K562 (cell line): Measurements from ENCODE around the gene HDAC2. TPM values are rescaled to one million over a fixed set of nuclear protein-coding genes. Genes with fewer than 3 reads are reported as not detected.

Source experiments
- ATAC-seq: fragments of 200-7000 bp; cut with Tn5 transposase; 3 replicates; pipeline ENCODE4 v1.9.1; 2020; ENCODE audit warnings: moderate library complexity
- BruUV-seq: library from RNA; stranded (reverse); fragments of 400-500 nt; replicated peaks from 2 replicates; lab custom pipeline; 2021; lab: Mats Ljungman, UMichigan
- CTCF ChIA-PET: fragments of 300-600 bp; formaldehyde crosslinking; extraction: SDS; loops from one replicate; lab custom pipeline; 2021; ENCODE audit warnings: low intra/inter-chr PET ratio; lab: Yijun Ruan, JAX
- POLR2A ChIA-PET: fragments of 300-600, 350-650 bp; sonication (Branson Sonifier 250); formaldehyde crosslinking; extraction: SDS; loops from one replicate; lab custom pipeline; 2021; ENCODE audit warnings: antibody characterized with exemption, inconsistent platforms; lab: Yijun Ruan, JAX
- DNase-seq, 4 experiments: peaks; one replicate each; pipeline versions ENCODE4 v3.0.0 to v3.0.0-alpha.2; 2011 to 2018; ENCODE audit warnings: low spot score in 3 of 4, mixed read lengths in 3 of 4; ENCODE audit errors: extremely low read depth in 1 of 4
- FAIRE-seq: peaks from 2 replicates; lab custom pipeline; 2011; peaks lifted over from hg19 to GRCh38; lab: Jason Lieb, UNC
- H2AFZ ChIP-seq: 2 replicates; pipeline ENCODE4 v1.6.0; 2011; ENCODE audit warnings: low read depth, low read length, control low read depth, inconsistent platforms
- H3K27ac ChIP-seq: fragments of 200-600 bp; 3 replicates; pipeline ENCODE4 v1.8.0; 2011; ENCODE audit warnings: low read depth, mild to moderate bottlenecking, control low read depth, inconsistent platforms, low read length, moderate library complexity, mixed read lengths; ENCODE audit errors: extremely low read depth
- H3K27me3 ChIP-seq, 2 experiments: fragments of 300-600 bp in 1 of 2; 2 replicates in 1 of 2; 3 replicates in 1 of 2; pipeline versions ENCODE4 v1.6.0 to v1.8.0; 2011; ENCODE audit warnings: inconsistent platforms in 2 of 2, low read length in 2 of 2, mild to moderate bottlenecking in 1 of 2, mixed read lengths in 1 of 2, moderate library complexity in 1 of 2; ENCODE audit not compliant: control insufficient read depth in 2 of 2, insufficient read depth in 2 of 2
- H3K36me3 ChIP-seq: fragments of 300-600 bp; 3 replicates; pipeline ENCODE4 v1.8.0; 2011; ENCODE audit warnings: mild to moderate bottlenecking, low read length, inconsistent platforms; ENCODE audit not compliant: control insufficient read depth, insufficient read depth
- H3K4me1 ChIP-seq, 2 experiments: fragments of 200-600 bp in 1 of 2; replicated peaks in 1 of 2; 2 replicates in 1 of 2; 3 replicates in 1 of 2; pipeline versions ENCODE4 v1.5.1 to v1.8.0; 2011; ENCODE audit warnings: inconsistent platforms in 2 of 2, low read length in 2 of 2, mild to moderate bottlenecking in 1 of 2, mixed read lengths in 1 of 2, moderate library complexity in 1 of 2; ENCODE audit not compliant: control insufficient read depth in 2 of 2, insufficient read depth in 2 of 2
- H3K4me2 ChIP-seq: 2 replicates; pipeline ENCODE4 v1.6.1; 2011; ENCODE audit warnings: low read length, control low read depth, inconsistent platforms, mixed read lengths; ENCODE audit not compliant: insufficient read depth
- H3K4me3 ChIP-seq: fragments of 200-600 bp; sonication (generic), shearing (Covaris generic); 2 replicates; pipeline ENCODE4 v1.5.1; 2016; ENCODE audit warnings: control low read depth, inconsistent platforms
- H3K79me2 ChIP-seq: fragments of 200-600 bp; 3 replicates; pipeline ENCODE4 v1.8.0; 2011; ENCODE audit warnings: low read length, inconsistent platforms; ENCODE audit not compliant: control insufficient read depth, insufficient read depth
- H3K9ac ChIP-seq, 2 experiments: 2 replicates each; pipeline versions ENCODE4 v1.6.0 to v1.6.1; 2011; ENCODE audit warnings: low read depth in 2 of 2, low read length in 2 of 2, control low read depth in 1 of 2, inconsistent platforms in 1 of 2, mild to moderate bottlenecking in 1 of 2, mixed read lengths in 1 of 2; ENCODE audit not compliant: insufficient read depth in 1 of 2
- H3K9me1 ChIP-seq: one replicate; pipeline ENCODE4 v1.6.0; 2011; ENCODE audit warnings: inconsistent platforms, mild to moderate bottlenecking, low read length, moderate library complexity; ENCODE audit not compliant: control insufficient read depth, insufficient read depth
- H3K9me3 ChIP-seq: replicated peaks from 2 replicates; pipeline ENCODE4 v1.5.1; 2011; ENCODE audit warnings: low read depth, low read length, inconsistent platforms; ENCODE audit not compliant: control insufficient read depth, insufficient read depth
- H4K20me1 ChIP-seq: replicated peaks from 2 replicates; pipeline ENCODE4 v1.6.1; 2011; ENCODE audit warnings: low read length, inconsistent platforms, mixed read lengths; ENCODE audit not compliant: control insufficient read depth, insufficient read depth
- CTCF ChIP-seq, 3 experiments: IDR thresholded peaks in 2 of 3; conservative IDR thresholded peaks in 1 of 3; 2 replicates each; pipeline ENCODE4 v1.5.1; 2011 to 2012; ENCODE audit warnings: low read length in 3 of 3, mild to moderate bottlenecking in 3 of 3, control low read depth in 2 of 3, improper control_type of control experiment in 1 of 3, inconsistent platforms in 1 of 3, low read depth in 1 of 3, mixed read lengths in 1 of 3, moderate library complexity in 1 of 3; ENCODE audit not compliant: insufficient read depth in 2 of 3
- HCFC1 ChIP-seq: IDR thresholded peaks from 2 replicates; pipeline ENCODE4 v1.6.1; 2012; ENCODE audit warnings: low read depth, low read length, improper control_type of control experiment
- LCOR ChIP-seq: sonication (generic); formaldehyde crosslinking; IDR thresholded peaks from 2 replicates; pipeline ENCODE4 v1.8.0; 2022; ENCODE audit warnings: mild to moderate bottlenecking, missing genetic modification reagents
- MYBL2 ChIP-seq, 2 experiments: fragments of 450-650 bp in 1 of 2; sonication (generic) in 1 of 2; formaldehyde crosslinking in 1 of 2; IDR thresholded peaks; 2 replicates each; pipeline versions ENCODE4 v1.6.1 to v1.8.1; 2017 to 2022; ENCODE audit warnings: borderline replicate concordance in 1 of 2, inconsistent platforms in 1 of 2, low read depth in 1 of 2, mild to moderate bottlenecking in 1 of 2, missing genetic modification reagents in 1 of 2, moderate library complexity in 1 of 2
- PHB ChIP-seq: fragments of 250-450 bp; sonication (Bioruptor Pico); IDR thresholded peaks from 2 replicates; pipeline ENCODE4 v1.5.0; 2021
- SMARCC2 ChIP-seq: fragments of 450-650 bp; IDR thresholded peaks from 2 replicates; pipeline ENCODE4 v1.6.1; 2017; ENCODE audit warnings: antibody characterized with exemption, moderate library complexity, mild to moderate bottlenecking, low read depth
- ZNF239 ChIP-seq: fragments of 250-450 bp; sonication (Bioruptor Pico); IDR thresholded peaks from 2 replicates; pipeline ENCODE4 v1.4.0; 2020; ENCODE audit warnings: mild to moderate bottlenecking
- ZNF280B ChIP-seq: fragments of 250-450 bp; sonication (Bioruptor Pico); IDR thresholded peaks from 2 replicates; pipeline ENCODE4 v1.5.1; 2021; ENCODE audit warnings: mild to moderate bottlenecking
- ZNF79 ChIP-seq: fragments of 250-450 bp; sonication (Bioruptor Pico); IDR thresholded peaks from 2 replicates; pipeline ENCODE4 v1.4.0; 2020; ENCODE audit warnings: low read depth, mild to moderate bottlenecking, moderate library complexity
- WGBS: fragments of 100-300 bp; shearing (Covaris generic); methylation state at CpG from one replicate; pipeline ENCODE4 v1.1.6; 2016; ENCODE audit warnings: low coverage, mixed read lengths; ENCODE audit not compliant: insufficient coverage; ENCODE audit errors: missing lambda C conversion rate; 5-methylcytosine and 5-hydroxymethylcytosine counted together
- in situ Hi-C: fragments of 300-500 bp; cut with MboI; formaldehyde crosslinking; loops from 4 replicates; pipeline ENCODE4 v1.15.0; 2018; ENCODE audit warnings: inconsistent platforms, mixed read lengths
- intact Hi-C: fragments of 100-400 bp; cut with micrococcal nuclease; formaldehyde crosslinking; loops from 2 replicates; pipeline ENCODE4 v1.14.2; 2022
- polyA plus RNA-seq, 8 experiments: library from polyadenylated mRNA; depleted of rRNA in 4 of 8; stranded (reverse) in 5 of 8; unstranded in 3 of 8; fragments of >200 nt; fragmentation: Nextera tagmentation in 2 of 8; fragmentation: Illumina TruSeq in 1 of 8; extraction: Ambion mirVana in 2 of 8; extraction: Trizol in 1 of 8; gene quantifications; 2 replicates each; pipeline versions ENCODE4 v1.2.1 to v1.2.3, GENCODE V29; 2011 to 2014; ENCODE audit warnings: inconsistent platforms in 1 of 8, missing spikeins in 1 of 8
- total RNA-seq, 7 experiments: library from RNA; depleted of rRNA in 6 of 7; stranded (reverse); fragments of >200 nt in 6 of 7; fragmentation: Illumina TruSeq in 2 of 7; extraction: Trizol in 2 of 7; gene quantifications; 2 replicates each; pipeline versions ENCODE4 v1.2.1 to v1.2.3, GENCODE V29; 2011 to 2021; ENCODE audit warnings: low replicate concordance in 1 of 7
- TF ChIP-seq, protein P1 (sequence below), 3 experiments: fragments of 200-800 bp in 1 of 3; sonication (Bioruptor generic) in 1 of 3; sonication (generic) in 1 of 3; formaldehyde crosslinking in 1 of 3; IDR thresholded peaks; 2 replicates each; pipeline versions ENCODE4 v1.6.1 to v1.8.0; 2016 to 2022; ENCODE audit warnings: mild to moderate bottlenecking in 2 of 3, missing compliant biosample characterization in 2 of 3, missing genetic modification characterization in 2 of 3, missing genetic modification reagents in 1 of 3
- TF ChIP-seq, protein P2 (sequence below): fragments of 450-650 bp; formaldehyde crosslinking; IDR thresholded peaks from 2 replicates; pipeline ENCODE4 v1.4.0; 2020; ENCODE audit warnings: mild to moderate bottlenecking, moderate library complexity

HDAC2 gene
- total and polyA plus RNA-seq, 9 of the 15 experiments (the other 6 are each of a cell fraction or from before 2014, with no cell fraction given), result 67.0 to 277 (median 151) TPM

- Histone ChIP-seq H3K4me3 (no peak overlapping the region), H3K9me3 (no peaks in the 10 kb centered on the region)
- CTCF ChIA-PET, result no interaction called here
These were observed 7.2 kb upstream of the HDAC2 start for GRCh38 chr6:113978084-113978675.

More at GRCh38 chr6:113978084-113978675, 7.2 kb upstream of the HDAC2 start:
- POLR2A ChIA-PET, result no interaction called here
- FAIRE-seq (no peak), ATAC-seq (no peak), DNase-seq (no peak)
- H3K4me1 ChIP-seq, result no peaks in the 10 kb centered on the region
- no peaks in the 10 kb centered on the region for H3K36me3 ChIP-seq
- in situ Hi-C loops (no loop called here), intact Hi-C loops (no loop called here)
- TF ChIP-seq MYBL2 (IDR thresholded peaks at IDR 0.05; ENCODE audit: low read depth) (no peak), MYBL2 (CRISPR knock-in tag; IDR thresholded peaks at IDR 0.05; ENCODE audit: borderline replicate concordance) (no peak), ZNF239 (CRISPR knock-in tag) (no peak), LCOR (CRISPR knock-in tag) (no peak), ZNF280B (CRISPR knock-in tag) (no peak), SMARCC2 (no peak), ZNF79 (CRISPR knock-in tag) (no peak), PHB (no peak), CTCF (IDR thresholded peaks at IDR 0.05 in 2 of 3, conservative IDR thresholded peaks at IDR 0.05 in 1 of 3; ENCODE audit: insufficient read depth in 2 of 3, low read depth in 1 of 3, low read length in 3 of 3) (no peak), HCFC1 (no peak)
- TF ChIP-seq, protein P1, sequence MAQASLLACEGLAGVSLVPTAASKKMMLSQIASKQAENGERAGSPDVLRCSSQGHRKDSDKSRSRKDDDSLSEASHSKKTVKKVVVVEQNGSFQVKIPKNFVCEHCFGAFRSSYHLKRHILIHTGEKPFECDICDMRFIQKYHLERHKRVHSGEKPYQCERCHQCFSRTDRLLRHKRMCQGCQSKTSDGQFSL (CRISPR knock-in tag; IDR thresholded peaks at IDR 0.05), result no peak
- TF ChIP-seq, protein P1 (tag; IDR thresholded peaks at IDR 0.05), result no peak
- TF ChIP-seq, protein P2, sequence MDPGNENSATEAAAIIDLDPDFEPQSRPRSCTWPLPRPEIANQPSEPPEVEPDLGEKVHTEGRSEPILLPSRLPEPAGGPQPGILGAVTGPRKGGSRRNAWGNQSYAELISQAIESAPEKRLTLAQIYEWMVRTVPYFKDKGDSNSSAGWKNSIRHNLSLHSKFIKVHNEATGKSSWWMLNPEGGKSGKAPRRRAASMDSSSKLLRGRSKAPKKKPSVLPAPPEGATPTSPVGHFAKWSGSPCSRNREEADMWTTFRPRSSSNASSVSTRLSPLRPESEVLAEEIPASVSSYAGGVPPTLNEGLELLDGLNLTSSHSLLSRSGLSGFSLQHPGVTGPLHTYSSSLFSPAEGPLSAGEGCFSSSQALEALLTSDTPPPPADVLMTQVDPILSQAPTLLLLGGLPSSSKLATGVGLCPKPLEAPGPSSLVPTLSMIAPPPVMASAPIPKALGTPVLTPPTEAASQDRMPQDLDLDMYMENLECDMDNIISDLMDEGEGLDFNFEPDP (CRISPR knock-in tag), result no peak
- H3K79me2 ChIP-seq, result no peaks in the 10 kb centered on the region
- peaks cover 0 to 8% of the 10 kb centered on the region in 2 experiments; a peak in 2 of 5 replicates for H3K27me3 ChIP-seq
- no peaks in the 10 kb centered on the region for H3K9me1 ChIP-seq
- no peak overlapping the region for H3K4me2 ChIP-seq
- H3K27ac ChIP-seq, result no peak overlapping the region
- no TSS peak for BruUV-seq
- H4K20me1 ChIP-seq, result no peaks in the 10 kb centered on the region
- H2AFZ ChIP-seq, result no peak overlapping the region
- WGBS, result 34% methylated on average over 3 of the region's 3 CpGs
- no peak overlapping the region for H3K9ac ChIP-seq
